NCI-H2171 (cell line): ENCODE results near the gene SLC23A2.
A peak's percentile ranks its signal among the peaks of the same experiment; 100 is the strongest.
"Not testable (repeated sequence)": the region's sequence is repeated elsewhere in the genome, so short reads cannot be mapped to it uniquely, and the experiment has no call there.

Experiments used
- DNase-seq: peaks from one replicate; lab custom pipeline; 2025; lab: John Stamatoyannopoulos, UW

The SLC23A2 gene

GRCh38 chr20:4902788-4903187, 98.5 kb downstream of the SLC23A2 start:
- DNase-seq: no peak

- DNase-seq: no peak
These were observed 100.1 kb downstream of the SLC23A2 start for GRCh38 chr20:4901031-4901818.

- DNase-seq: no peak
These were observed 102.7 kb downstream of the SLC23A2 start for GRCh38 chr20:4898282-4899244.

- no peak for DNase-seq
These were observed 103.7 kb downstream of the SLC23A2 start for GRCh38 chr20:4897600-4897999.

GRCh38 chr20:4896971-4897497, 104.3 kb downstream of the SLC23A2 start:
- no peak for DNase-seq

GRCh38 chr20:4896119-4896702, 105.1 kb downstream of the SLC23A2 start:
- DNase-seq: no peak

GRCh38 chr20:4894981-4895381, 106.3 kb downstream of the SLC23A2 start:
- DNase-seq: peak; percentile 19

- DNase-seq: no peak
These were observed 106.9 kb downstream of the SLC23A2 start for GRCh38 chr20:4894409-4894808.

GRCh38 chr20:4893709-4894108, 107.6 kb downstream of the SLC23A2 start:
- DNase-seq: no peak

GRCh38 chr20:4891997-4892396, 109.3 kb downstream of the SLC23A2 start:
- no peak for DNase-seq

GRCh38 chr20:4891190-4891763, 110.0 kb downstream of the SLC23A2 start:
- no peak for DNase-seq

GRCh38 chr20:4889446-4889845, 111.9 kb downstream of the SLC23A2 start:
- DNase-seq: no peak

- DNase-seq: no peak
These were observed 113.7 kb downstream of the SLC23A2 start for GRCh38 chr20:4887586-4887985.

- no peak for DNase-seq
These were observed 114.4 kb downstream of the SLC23A2 start for GRCh38 chr20:4886771-4887527.

- no peak for DNase-seq
These were observed 115.4 kb downstream of the SLC23A2 start for GRCh38 chr20:4885877-4886276.

- DNase-seq: no peak
These were observed 117.8 kb downstream of the SLC23A2 start for GRCh38 chr20:4883546-4883945.

- no peak for DNase-seq
These were observed 118.3 kb downstream of the SLC23A2 start for GRCh38 chr20:4883051-4883450.

GRCh38 chr20:4881006-4881730, 120.1 kb downstream of the SLC23A2 start:
- DNase-seq: no peak

- DNase-seq: no peak
These were observed 121.3 kb downstream of the SLC23A2 start for GRCh38 chr20:4880051-4880450.

- not testable (repeated sequence) for DNase-seq
These were observed 123.2 kb downstream of the SLC23A2 start for GRCh38 chr20:4878099-4878498.
